ENCODE data around the gene MLPH.

DNA sequence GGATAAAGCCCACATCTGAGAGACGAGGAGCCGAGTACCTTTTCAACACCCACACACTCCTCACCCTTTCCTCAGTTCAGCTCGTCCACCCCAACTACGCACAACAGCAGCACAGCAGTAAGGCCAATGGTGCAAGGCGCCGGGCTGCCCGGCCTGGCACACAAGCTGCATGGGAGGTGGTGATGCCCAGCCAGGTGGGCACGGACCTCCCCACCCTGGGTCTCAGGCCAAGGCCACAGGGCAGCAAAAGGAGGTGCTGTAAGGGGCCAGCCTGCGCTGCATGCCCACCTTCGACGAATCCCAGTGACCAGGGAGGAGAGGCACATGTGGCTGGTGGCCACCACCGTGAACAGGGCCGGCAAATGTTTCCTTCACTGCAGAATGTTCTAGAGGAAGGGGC, 36.5 kb upstream of the MLPH start:
- TF ChIP-seq JUND (IDR thresholded peaks at IDR 0.05), result no peak
- TF ChIP-seq, protein P1, sequence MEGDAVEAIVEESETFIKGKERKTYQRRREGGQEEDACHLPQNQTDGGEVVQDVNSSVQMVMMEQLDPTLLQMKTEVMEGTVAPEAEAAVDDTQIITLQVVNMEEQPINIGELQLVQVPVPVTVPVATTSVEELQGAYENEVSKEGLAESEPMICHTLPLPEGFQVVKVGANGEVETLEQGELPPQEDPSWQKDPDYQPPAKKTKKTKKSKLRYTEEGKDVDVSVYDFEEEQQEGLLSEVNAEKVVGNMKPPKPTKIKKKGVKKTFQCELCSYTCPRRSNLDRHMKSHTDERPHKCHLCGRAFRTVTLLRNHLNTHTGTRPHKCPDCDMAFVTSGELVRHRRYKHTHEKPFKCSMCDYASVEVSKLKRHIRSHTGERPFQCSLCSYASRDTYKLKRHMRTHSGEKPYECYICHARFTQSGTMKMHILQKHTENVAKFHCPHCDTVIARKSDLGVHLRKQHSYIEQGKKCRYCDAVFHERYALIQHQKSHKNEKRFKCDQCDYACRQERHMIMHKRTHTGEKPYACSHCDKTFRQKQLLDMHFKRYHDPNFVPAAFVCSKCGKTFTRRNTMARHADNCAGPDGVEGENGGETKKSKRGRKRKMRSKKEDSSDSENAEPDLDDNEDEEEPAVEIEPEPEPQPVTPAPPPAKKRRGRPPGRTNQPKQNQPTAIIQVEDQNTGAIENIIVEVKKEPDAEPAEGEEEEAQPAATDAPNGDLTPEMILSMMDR (IDR thresholded peaks at IDR 0.05; ENCODE audit: low read depth, low read length, missing input control), result no peak
